ENCODE measurements around the gene TUBB.
A peak's percentile ranks its signal among the peaks of the same experiment; 100 is the strongest.
"Not testable (repeated sequence)": the region's sequence is repeated elsewhere in the genome, so short reads cannot be mapped to it uniquely, and the experiment has no call there.

The TUBB gene

GRCh38 chr6:30717129-30717844 lies 2.9 kb upstream of the TUBB start, which contains the start of gene MDC1:
Gene MDC1, minus strand, starts transcription at chr6:30717281. Its CDS starts 2,106 bp downstream, at chr6:30715175.
- FAIRE-seq: peak; percentile 99
- DNase-seq (ENCODE audit: insufficient read length, low spot score): peak; percentile 79
- peak; percentile 75 for TF ChIP-seq PAX5 (IDR thresholded peaks at IDR 0.05; ENCODE audit: insufficient read depth, low read length, severe bottlenecking)
- peak; percentile 97 for TF ChIP-seq POLR2A (IDR thresholded peaks at IDR 0.05; ENCODE audit: low read depth, low read length)
- TF ChIP-seq SPI1 (IDR thresholded peaks at IDR 0.05; ENCODE audit: low read depth, low read length): no peak
- peak; percentile 89 for TF ChIP-seq POLR2AphosphoS5 (IDR thresholded peaks at IDR 0.05; ENCODE audit: low read depth, low read length)
- peak; percentile 81 for TF ChIP-seq POU2F2 (IDR thresholded peaks at IDR 0.05; ENCODE audit: low read depth, low read length)
- TF ChIP-seq TAF1 (IDR thresholded peaks at IDR 0.05; ENCODE audit: low read depth, low read length): peak; percentile 96

- not testable (repeated sequence) for FAIRE-seq; DNase-seq (ENCODE audit: insufficient read length, low spot score)
Observed at GRCh38 chr6:30717845-30718720, 2.1 kb upstream of the TUBB start.

GRCh38 chr6:30719356-30719755 lies 796 bp upstream of the TUBB start:
- DNase-seq (ENCODE audit: insufficient read length, low spot score) (no peak), FAIRE-seq (no peak)
- TF ChIP-seq POLR2AphosphoS5 (IDR thresholded peaks at IDR 0.05; ENCODE audit: low read depth, low read length): no peak
- no peak for TF ChIP-seq SPI1 (IDR thresholded peaks at IDR 0.05; ENCODE audit: low read depth, low read length)
- no peak for TF ChIP-seq PAX5 (IDR thresholded peaks at IDR 0.05; ENCODE audit: insufficient read depth, low read length, severe bottlenecking)
- TF ChIP-seq POU2F2 (IDR thresholded peaks at IDR 0.05; ENCODE audit: low read depth, low read length): no peak
- no peak for TF ChIP-seq TAF1 (IDR thresholded peaks at IDR 0.05; ENCODE audit: low read depth, low read length)
- TF ChIP-seq POLR2A (IDR thresholded peaks at IDR 0.05; ENCODE audit: low read depth, low read length): no peak

- FAIRE-seq (no peak), DNase-seq (ENCODE audit: insufficient read length, low spot score) (no peak)
- TF ChIP-seq TAF1 (IDR thresholded peaks at IDR 0.05; ENCODE audit: low read depth, low read length): 0 out of 2 replicates have a peak, but pooled peaks have one; percentile 21
- no peak for TF ChIP-seq POLR2A (IDR thresholded peaks at IDR 0.05; ENCODE audit: low read depth, low read length)
- no peak for TF ChIP-seq PAX5 (IDR thresholded peaks at IDR 0.05; ENCODE audit: insufficient read depth, low read length, severe bottlenecking)
- no peak for TF ChIP-seq SPI1 (IDR thresholded peaks at IDR 0.05; ENCODE audit: low read depth, low read length)
Observed at GRCh38 chr6:30720738-30721197, 616 bp downstream of the TUBB start.

- peak; percentile 90 for FAIRE-seq
Observed at GRCh38 chr6:30721198-30722024, 1.3 kb downstream of the TUBB start.

GRCh38 chr6:30722025-30722279 lies 1.8 kb downstream of the TUBB start:
- DNase-seq (ENCODE audit: insufficient read length, low spot score); FAIRE-seq: not testable (repeated sequence)

More at GRCh38 chr6:30721198-30722024, 1.3 kb downstream of the TUBB start:
- DNase-seq (ENCODE audit: insufficient read length, low spot score): peak; percentile 70
- peak; percentile 19 for TF ChIP-seq PAX5 (IDR thresholded peaks at IDR 0.05; ENCODE audit: insufficient read depth, low read length, severe bottlenecking)
- peak; percentile 78 for TF ChIP-seq POLR2A (IDR thresholded peaks at IDR 0.05; ENCODE audit: low read depth, low read length)
- TF ChIP-seq SPI1 (IDR thresholded peaks at IDR 0.05; ENCODE audit: low read depth, low read length): peak; percentile 70
- peak; percentile 77 for TF ChIP-seq POLR2AphosphoS5 (IDR thresholded peaks at IDR 0.05; ENCODE audit: low read depth, low read length)
- TF ChIP-seq POU2F2 (IDR thresholded peaks at IDR 0.05; ENCODE audit: low read depth, low read length): peak; percentile 72
- TF ChIP-seq TAF1 (IDR thresholded peaks at IDR 0.05; ENCODE audit: low read depth, low read length): no peak

GRCh38 chr6:30722280-30723112 lies 2.3 kb downstream of the TUBB start:
- FAIRE-seq (peak; percentile 76), DNase-seq (ENCODE audit: insufficient read length, low spot score) (no peak)
- TF ChIP-seq PAX5 (IDR thresholded peaks at IDR 0.05; ENCODE audit: insufficient read depth, low read length, severe bottlenecking) (no peak), POLR2A (IDR thresholded peaks at IDR 0.05; ENCODE audit: low read depth, low read length) (no peak), TAF1 (IDR thresholded peaks at IDR 0.05; ENCODE audit: low read depth, low read length) (no peak), SPI1 (IDR thresholded peaks at IDR 0.05; ENCODE audit: low read depth, low read length) (no peak), POU2F2 (IDR thresholded peaks at IDR 0.05; ENCODE audit: low read depth, low read length) (peak; percentile 41; the same call in 1 of the 2 replicates), POLR2AphosphoS5 (IDR thresholded peaks at IDR 0.05; ENCODE audit: low read depth, low read length) (peak; percentile 55; the same call in 1 of the 2 replicates)

- 0 out of 2 replicates have a peak, but pooled peaks have one; percentile 23 for TF ChIP-seq POLR2A (IDR thresholded peaks at IDR 0.05; ENCODE audit: low read depth, low read length)
- not testable (repeated sequence) for FAIRE-seq; DNase-seq (ENCODE audit: insufficient read length, low spot score)
Observed at GRCh38 chr6:30723159-30723842, 3.1 kb downstream of the TUBB start.

- not testable (repeated sequence) for FAIRE-seq; DNase-seq (ENCODE audit: insufficient read length, low spot score)
Observed at GRCh38 chr6:30723843-30724741, 3.9 kb downstream of the TUBB start.
